Transverse colon (tissue), 4 donors: ENCODE data around the gene RHBDD1.

Source experiments
- POLR2A ChIP-seq: fragments of 450-650 bp; IDR thresholded peaks from one replicate; pipeline ENCODE4 v1.6.1; 2016; ENCODE audit warnings: antibody characterized with exemption, mild to moderate bottlenecking, moderate library complexity
- POLR2AphosphoS5 ChIP-seq, 3 donors: sonication (generic); formaldehyde crosslinking; IDR thresholded peaks; one replicate each; pipeline ENCODE4 v1.6.1; 2016; ENCODE audit warnings: antibody characterized with exemption in 3 of 3
- TF ChIP-seq, protein P1 (sequence below), 5 experiments: fragments of 200-600 bp in 3 of 5; fragments of 450-650 bp in 2 of 5; sonication (generic) in 3 of 5; IDR thresholded peaks; 1 replicate in 2 of 5; 2 replicates in 3 of 5; pipeline ENCODE4 v1.5.1; 2016 to 2017; ENCODE audit warnings: antibody characterized with exemption in 5 of 5, inconsistent platforms in 3 of 5, mild to moderate bottlenecking in 2 of 5, moderate library complexity in 1 of 5

DNA sequence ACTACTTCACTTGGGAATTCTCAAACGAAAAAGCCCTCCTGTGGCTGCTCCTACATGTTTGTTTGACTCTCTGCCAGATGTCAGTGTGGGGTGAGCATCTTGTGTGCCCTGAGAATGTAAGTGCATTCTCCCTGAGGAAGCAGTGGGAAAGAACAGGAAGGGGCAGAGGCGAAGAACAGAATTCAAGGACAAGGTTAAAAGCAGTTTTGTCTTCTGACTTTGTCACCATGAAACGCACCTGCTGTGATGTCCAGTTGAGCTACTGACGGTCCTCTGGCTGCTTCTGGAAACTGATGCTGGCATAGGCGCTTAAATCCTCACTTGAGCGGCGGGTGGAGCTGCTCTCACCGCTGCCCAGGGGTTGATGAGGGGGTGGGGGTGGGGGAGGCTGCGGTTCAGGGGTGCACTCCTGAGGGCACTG is 41.1 kb upstream of the RHBDD1 start:
- TF ChIP-seq, protein P1, sequence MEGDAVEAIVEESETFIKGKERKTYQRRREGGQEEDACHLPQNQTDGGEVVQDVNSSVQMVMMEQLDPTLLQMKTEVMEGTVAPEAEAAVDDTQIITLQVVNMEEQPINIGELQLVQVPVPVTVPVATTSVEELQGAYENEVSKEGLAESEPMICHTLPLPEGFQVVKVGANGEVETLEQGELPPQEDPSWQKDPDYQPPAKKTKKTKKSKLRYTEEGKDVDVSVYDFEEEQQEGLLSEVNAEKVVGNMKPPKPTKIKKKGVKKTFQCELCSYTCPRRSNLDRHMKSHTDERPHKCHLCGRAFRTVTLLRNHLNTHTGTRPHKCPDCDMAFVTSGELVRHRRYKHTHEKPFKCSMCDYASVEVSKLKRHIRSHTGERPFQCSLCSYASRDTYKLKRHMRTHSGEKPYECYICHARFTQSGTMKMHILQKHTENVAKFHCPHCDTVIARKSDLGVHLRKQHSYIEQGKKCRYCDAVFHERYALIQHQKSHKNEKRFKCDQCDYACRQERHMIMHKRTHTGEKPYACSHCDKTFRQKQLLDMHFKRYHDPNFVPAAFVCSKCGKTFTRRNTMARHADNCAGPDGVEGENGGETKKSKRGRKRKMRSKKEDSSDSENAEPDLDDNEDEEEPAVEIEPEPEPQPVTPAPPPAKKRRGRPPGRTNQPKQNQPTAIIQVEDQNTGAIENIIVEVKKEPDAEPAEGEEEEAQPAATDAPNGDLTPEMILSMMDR (IDR thresholded peaks at IDR 0.05), result no peak
- TF ChIP-seq POLR2A (no peak), POLR2AphosphoS5 (IDR thresholded peaks at IDR 0.05) (no peak)
